Astrocyte (in vitro differentiated cells and primary cell): ENCODE results near the gene SCAMP1. TPM values are rescaled to one million over a fixed set of nuclear protein-coding genes. Genes with fewer than 3 reads are reported as not detected.

Experiments
- DNase-seq: peaks from one replicate; pipeline ENCODE4 v3.0.0-alpha.2; 2010; ENCODE audit warnings: low read depth
- FAIRE-seq: peaks from 2 replicates; lab custom pipeline; 2011; peaks lifted over from hg19 to GRCh38; lab: Jason Lieb, UNC
- H2AFZ ChIP-seq: 2 replicates; pipeline ENCODE4 v1.6.0; 2012; ENCODE audit warnings: low read depth, low read length, inconsistent platforms
- H3K27ac ChIP-seq: 2 replicates; pipeline ENCODE4 v1.5.1; 2011; ENCODE audit warnings: low read depth, low read length, inconsistent platforms
- H3K27me3 ChIP-seq: 2 replicates; pipeline ENCODE4 v1.6.0; 2011; ENCODE audit warnings: low read length, inconsistent platforms; ENCODE audit not compliant: insufficient read depth
- H3K36me3 ChIP-seq: 2 replicates; pipeline ENCODE4 v1.5.1; 2011; ENCODE audit warnings: low read length, inconsistent platforms; ENCODE audit not compliant: insufficient read depth
- H3K4me1 ChIP-seq: 2 replicates; pipeline ENCODE4 v1.5.1; 2011; ENCODE audit warnings: low read length, inconsistent platforms; ENCODE audit not compliant: insufficient read depth
- H3K4me2 ChIP-seq: 2 replicates; pipeline ENCODE4 v1.6.0; 2012; ENCODE audit warnings: low read length, inconsistent platforms
- H3K4me3 ChIP-seq: 2 replicates; pipeline ENCODE4 v1.5.1; 2011; ENCODE audit warnings: low read depth, mild to moderate bottlenecking, low read length, inconsistent platforms; ENCODE audit not compliant: insufficient read depth
- H3K79me2 ChIP-seq: 2 replicates; pipeline ENCODE4 v1.6.0; 2012; ENCODE audit warnings: mild to moderate bottlenecking, low read length, inconsistent platforms; ENCODE audit not compliant: insufficient read depth
- H3K9ac ChIP-seq: 2 replicates; pipeline ENCODE4 v1.6.0; 2012; ENCODE audit warnings: mild to moderate bottlenecking, low read length, inconsistent platforms
- H3K9me3 ChIP-seq: 2 replicates; pipeline ENCODE4 v1.5.1; 2012; ENCODE audit warnings: low read depth, mild to moderate bottlenecking, low read length, inconsistent platforms; ENCODE audit not compliant: insufficient read depth
- H4K20me1 ChIP-seq: 2 replicates; pipeline ENCODE4 v1.6.0; 2012; ENCODE audit warnings: low read length, inconsistent platforms; ENCODE audit not compliant: insufficient read depth
- H3K27ac Mint-ChIP-seq: one replicate; pipeline ENCODE4 v1.8.0; 2021; ENCODE audit warnings: mild to moderate bottlenecking, mixed read lengths; ENCODE audit not compliant: unreplicated experiment
- H3K27me3 Mint-ChIP-seq: one replicate; pipeline ENCODE4 v1.8.0; 2021; ENCODE audit warnings: low read depth, mixed read lengths; ENCODE audit not compliant: unreplicated experiment
- H3K36me3 Mint-ChIP-seq: one replicate; pipeline ENCODE4 v1.8.0; 2021; ENCODE audit warnings: low read depth, mixed read lengths; ENCODE audit not compliant: unreplicated experiment
- H3K4me1 Mint-ChIP-seq: one replicate; pipeline ENCODE4 v1.8.0; 2021; ENCODE audit warnings: low read depth, mixed read lengths; ENCODE audit not compliant: unreplicated experiment
- H3K4me3 Mint-ChIP-seq: one replicate; pipeline ENCODE4 v1.8.0; 2021; ENCODE audit warnings: mild to moderate bottlenecking, moderate library complexity, mixed read lengths; ENCODE audit not compliant: unreplicated experiment
- H3K9me3 Mint-ChIP-seq: one replicate; pipeline ENCODE4 v1.8.0; 2021; ENCODE audit warnings: mild to moderate bottlenecking, mixed read lengths; ENCODE audit not compliant: unreplicated experiment
- EZH2 ChIP-seq: IDR thresholded peaks from 2 replicates; pipeline ENCODE4 v1.6.1; 2012; ENCODE audit warnings: mild to moderate bottlenecking, low read length, inconsistent platforms; ENCODE audit not compliant: insufficient read depth
- total RNA-seq: library from RNA; stranded (reverse); gene quantifications from 2 replicates; pipeline ENCODE4 v1.2.1, GENCODE V29; 2021
- TF ChIP-seq, protein P1 (sequence below): IDR thresholded peaks from 2 replicates; pipeline ENCODE4 v1.5.1; 2011; ENCODE audit warnings: low read depth, mild to moderate bottlenecking, inconsistent platforms, low read length, moderate library complexity; ENCODE audit not compliant: insufficient read depth

The SCAMP1 gene
- total RNA-seq, 1 donor from 2014 or later = 52.6 TPM

DNA sequence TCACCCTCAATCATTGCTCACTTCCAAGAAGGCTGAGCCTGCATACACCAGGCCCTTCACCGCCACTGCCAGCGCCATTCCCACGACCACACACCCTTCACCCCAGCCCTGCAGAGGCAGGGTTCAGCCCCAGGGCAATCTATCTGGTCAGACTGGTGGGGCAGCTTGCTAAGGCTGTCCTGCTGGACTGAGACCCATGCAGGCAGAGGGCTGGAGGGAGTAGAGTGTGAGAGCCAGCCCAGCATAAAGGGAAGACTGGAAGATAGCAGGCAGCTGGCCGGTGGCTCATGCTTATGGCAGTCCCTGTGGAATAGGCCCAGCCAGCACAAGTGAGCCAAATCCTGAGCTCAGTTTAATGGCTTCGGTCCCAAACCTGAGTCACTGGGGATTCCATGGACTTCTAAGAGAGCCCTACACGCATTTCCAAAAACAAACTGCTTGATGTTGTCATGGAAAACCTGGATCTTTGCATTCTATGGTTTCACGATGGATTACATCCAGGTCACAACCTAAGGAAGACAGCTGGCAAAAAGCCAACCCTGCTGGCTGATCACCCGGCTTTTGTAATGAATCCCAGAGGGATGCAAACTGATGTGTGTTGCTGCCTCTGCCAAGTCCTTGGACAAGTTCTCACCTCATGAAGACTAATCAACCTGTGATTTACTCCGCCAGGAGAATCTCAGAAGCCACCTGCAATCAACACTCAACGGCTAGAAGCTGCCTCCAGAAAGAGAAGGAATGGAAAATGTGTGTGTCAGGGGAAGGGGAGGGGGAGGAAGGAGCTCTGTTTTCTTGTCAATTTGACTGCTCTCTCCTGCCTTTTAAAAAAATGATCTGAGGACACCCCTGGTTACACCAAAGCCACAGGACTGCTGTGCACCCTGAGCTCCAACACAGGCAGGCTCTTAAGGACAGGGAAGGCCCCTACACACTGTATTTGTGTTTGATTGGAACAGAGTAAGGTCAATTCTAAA lies 144.6 kb downstream of the SCAMP1 start:
- Histone ChIP-seq H2AFZ (no peak overlapping the region), H3K36me3 (no peaks in the 10 kb centered on the region), H3K27me3 (no peaks in the 10 kb centered on the region), H3K9me3 (no peaks in the 10 kb centered on the region), H3K27ac (peak overlapping the region; percentile 94), H3K4me3 (no peak overlapping the region), H4K20me1 (peaks cover 12% of the 10 kb centered on the region), H3K79me2 (peaks cover 50% of the 10 kb centered on the region), H3K9ac (peak overlapping the region; percentile 76), H3K4me1 (peaks cover 57% of the 10 kb centered on the region), H3K4me2 (peak overlapping the region; percentile 60)
- H3K36me3 Mint-ChIP-seq = peaks cover 3% of the 10 kb centered on the region
- FAIRE-seq (peak; percentile 98), DNase-seq (peak; percentile 100)
- H3K27me3 Mint-ChIP-seq = no peaks in the 10 kb centered on the region
- H3K4me1 Mint-ChIP-seq = peaks cover 37% of the 10 kb centered on the region
- H3K4me3 Mint-ChIP-seq = no peak overlapping the region
- no peak for TF ChIP-seq EZH2
- TF ChIP-seq, protein P1, sequence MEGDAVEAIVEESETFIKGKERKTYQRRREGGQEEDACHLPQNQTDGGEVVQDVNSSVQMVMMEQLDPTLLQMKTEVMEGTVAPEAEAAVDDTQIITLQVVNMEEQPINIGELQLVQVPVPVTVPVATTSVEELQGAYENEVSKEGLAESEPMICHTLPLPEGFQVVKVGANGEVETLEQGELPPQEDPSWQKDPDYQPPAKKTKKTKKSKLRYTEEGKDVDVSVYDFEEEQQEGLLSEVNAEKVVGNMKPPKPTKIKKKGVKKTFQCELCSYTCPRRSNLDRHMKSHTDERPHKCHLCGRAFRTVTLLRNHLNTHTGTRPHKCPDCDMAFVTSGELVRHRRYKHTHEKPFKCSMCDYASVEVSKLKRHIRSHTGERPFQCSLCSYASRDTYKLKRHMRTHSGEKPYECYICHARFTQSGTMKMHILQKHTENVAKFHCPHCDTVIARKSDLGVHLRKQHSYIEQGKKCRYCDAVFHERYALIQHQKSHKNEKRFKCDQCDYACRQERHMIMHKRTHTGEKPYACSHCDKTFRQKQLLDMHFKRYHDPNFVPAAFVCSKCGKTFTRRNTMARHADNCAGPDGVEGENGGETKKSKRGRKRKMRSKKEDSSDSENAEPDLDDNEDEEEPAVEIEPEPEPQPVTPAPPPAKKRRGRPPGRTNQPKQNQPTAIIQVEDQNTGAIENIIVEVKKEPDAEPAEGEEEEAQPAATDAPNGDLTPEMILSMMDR = no peak
- H3K27ac Mint-ChIP-seq = peak overlapping the region; percentile 53
- no peaks in the 10 kb centered on the region for H3K9me3 Mint-ChIP-seq

DNA sequence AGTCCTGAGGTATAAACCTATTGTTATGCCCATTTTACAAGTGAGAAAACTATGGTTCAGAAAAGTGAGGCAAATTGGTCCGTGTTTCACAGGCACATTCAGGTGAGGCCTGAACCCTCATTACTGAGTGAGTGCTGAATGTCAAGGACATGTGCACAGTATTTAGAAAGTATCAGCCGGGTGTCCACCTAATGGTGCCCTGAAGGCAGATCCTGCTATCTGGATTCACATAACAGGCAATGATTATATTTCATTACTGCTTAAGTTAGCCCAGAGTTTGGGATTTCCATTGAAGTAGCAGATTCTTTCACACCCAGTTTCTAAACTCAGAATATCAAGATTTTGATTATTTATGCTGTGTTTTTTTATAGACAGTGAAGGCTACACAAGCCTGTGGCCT lies 145.4 kb downstream of the SCAMP1 start:
- no peak overlapping the region for H3K27ac Mint-ChIP-seq
- H3K36me3 Mint-ChIP-seq = no peaks in the 10 kb centered on the region
- H3K9ac ChIP-seq = peak overlapping the region; percentile 52

More for the DNA sequence above, 145.4 kb downstream of the SCAMP1 start:
- DNase-seq = no peak
- no peaks in the 10 kb centered on the region for H3K9me3 Mint-ChIP-seq
- peaks cover 17% of the 10 kb centered on the region for H4K20me1 ChIP-seq
- no peaks in the 10 kb centered on the region for H3K36me3 ChIP-seq
- no peak for FAIRE-seq
- peaks cover 41% of the 10 kb centered on the region for H3K79me2 ChIP-seq
- H3K27ac ChIP-seq = peak overlapping the region; percentile 94
- no peaks in the 10 kb centered on the region for H3K27me3 ChIP-seq
- no peaks in the 10 kb centered on the region for H3K9me3 ChIP-seq
- no peak for TF ChIP-seq EZH2
- TF ChIP-seq, protein P1 = no peak
- no peak overlapping the region for H3K4me3 ChIP-seq
- H3K4me2 ChIP-seq = no peak overlapping the region
- H3K27me3 Mint-ChIP-seq = no peaks in the 10 kb centered on the region
- H2AFZ ChIP-seq = no peak overlapping the region
- H3K4me1 ChIP-seq = peaks cover 65% of the 10 kb centered on the region
- H3K4me1 Mint-ChIP-seq = peaks cover 35% of the 10 kb centered on the region
- no peak overlapping the region for H3K4me3 Mint-ChIP-seq
